MCF 10A (cell line): Measurements from ENCODE around the gene FOXP2. TPM values are rescaled to one million over a fixed set of nuclear protein-coding genes. Genes with fewer than 3 reads are reported as not detected.
"Not testable (repeated sequence)": the region's sequence is repeated elsewhere in the genome, so short reads cannot be mapped to it uniquely, and the experiment has no call there.

Experiments
- BruUV-seq: library from RNA; stranded (reverse); fragments of 400-500 nt; replicated peaks from 2 replicates; lab custom pipeline; 2021; lab: Mats Ljungman, UMichigan
- CTCF ChIA-PET: fragments of 300-600 bp; sonication (Branson Sonifier 250); formaldehyde crosslinking; extraction: SDS; loops from one replicate; lab custom pipeline; 2021; ENCODE audit warnings: antibody characterized with exemption, inconsistent platforms; lab: Yijun Ruan, JAX
- POLR2A ChIA-PET: fragments of 300-600, 350-650 bp; sonication (Branson Sonifier 250); formaldehyde crosslinking; extraction: SDS; loops from one replicate; lab custom pipeline; 2020; ENCODE audit warnings: antibody characterized with exemption, inconsistent platforms; lab: Yijun Ruan, JAX
- DNase-seq: peaks from one replicate; pipeline ENCODE4 v3.0.0-alpha.2; 2018; ENCODE audit not compliant: unreplicated experiment
- H3K27ac Mint-ChIP-seq: one replicate; pipeline ENCODE4 v1.8.0; 2022; ENCODE audit warnings: mild to moderate bottlenecking, low read depth, mixed read lengths; ENCODE audit not compliant: unreplicated experiment
- H3K27me3 Mint-ChIP-seq: one replicate; pipeline ENCODE4 v1.8.0; 2022; ENCODE audit warnings: mixed read lengths; ENCODE audit not compliant: insufficient read depth, unreplicated experiment
- H3K36me3 Mint-ChIP-seq: one replicate; pipeline ENCODE4 v1.8.0; 2022; ENCODE audit warnings: mild to moderate bottlenecking, moderate library complexity, mixed read lengths; ENCODE audit not compliant: insufficient read depth, unreplicated experiment
- H3K4me1 Mint-ChIP-seq: one replicate; pipeline ENCODE4 v1.8.0; 2022; ENCODE audit warnings: mixed read lengths; ENCODE audit not compliant: insufficient read depth, unreplicated experiment
- H3K4me3 Mint-ChIP-seq: one replicate; pipeline ENCODE4 v1.8.0; 2022; ENCODE audit warnings: mild to moderate bottlenecking, moderate library complexity, mixed read lengths; ENCODE audit not compliant: unreplicated experiment
- H3K9me3 Mint-ChIP-seq: one replicate; pipeline ENCODE4 v1.8.0; 2022; ENCODE audit warnings: mixed read lengths; ENCODE audit not compliant: unreplicated experiment
- intact Hi-C: fragments of 100-400 bp; cut with micrococcal nuclease; formaldehyde crosslinking; loops from 2 replicates; pipeline ENCODE4 v1.14.1; 2022
- total RNA-seq: library from RNA; stranded (reverse); gene quantifications from 2 replicates; pipeline ENCODE4 v1.2.3, GENCODE V29; 2022
- TF ChIP-seq, protein P1 (sequence below): fragments of 200-600 bp; IDR thresholded peaks from one replicate; pipeline ENCODE4 v1.8.0; 2022; ENCODE audit warnings: antibody characterized with exemption, mild to moderate bottlenecking; ENCODE audit not compliant: unreplicated experiment

FOXP2 gene
- total RNA-seq, 1 experiment from 2014 or later: not detected

DNA sequence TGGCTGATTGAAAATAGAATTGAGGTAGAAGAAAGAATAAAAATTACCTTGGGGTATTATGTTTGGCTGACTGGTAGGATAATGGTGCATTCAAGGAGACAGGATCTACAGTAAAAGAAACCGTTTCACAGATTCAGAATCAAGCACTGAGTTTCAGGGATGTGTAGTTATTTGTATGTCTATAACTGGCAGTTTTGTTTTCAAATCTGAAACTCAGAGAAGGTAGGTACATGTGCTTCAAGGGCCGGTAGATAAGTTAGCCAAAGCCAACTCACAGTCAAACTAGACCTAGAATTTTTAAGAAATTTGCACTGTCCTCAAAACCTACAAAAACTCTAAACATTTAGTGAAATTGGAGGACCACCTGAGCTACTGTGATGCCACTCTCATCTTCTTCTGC is 191.5 kb downstream of the FOXP2 start:
- TF ChIP-seq, protein P1, sequence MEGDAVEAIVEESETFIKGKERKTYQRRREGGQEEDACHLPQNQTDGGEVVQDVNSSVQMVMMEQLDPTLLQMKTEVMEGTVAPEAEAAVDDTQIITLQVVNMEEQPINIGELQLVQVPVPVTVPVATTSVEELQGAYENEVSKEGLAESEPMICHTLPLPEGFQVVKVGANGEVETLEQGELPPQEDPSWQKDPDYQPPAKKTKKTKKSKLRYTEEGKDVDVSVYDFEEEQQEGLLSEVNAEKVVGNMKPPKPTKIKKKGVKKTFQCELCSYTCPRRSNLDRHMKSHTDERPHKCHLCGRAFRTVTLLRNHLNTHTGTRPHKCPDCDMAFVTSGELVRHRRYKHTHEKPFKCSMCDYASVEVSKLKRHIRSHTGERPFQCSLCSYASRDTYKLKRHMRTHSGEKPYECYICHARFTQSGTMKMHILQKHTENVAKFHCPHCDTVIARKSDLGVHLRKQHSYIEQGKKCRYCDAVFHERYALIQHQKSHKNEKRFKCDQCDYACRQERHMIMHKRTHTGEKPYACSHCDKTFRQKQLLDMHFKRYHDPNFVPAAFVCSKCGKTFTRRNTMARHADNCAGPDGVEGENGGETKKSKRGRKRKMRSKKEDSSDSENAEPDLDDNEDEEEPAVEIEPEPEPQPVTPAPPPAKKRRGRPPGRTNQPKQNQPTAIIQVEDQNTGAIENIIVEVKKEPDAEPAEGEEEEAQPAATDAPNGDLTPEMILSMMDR: no peak
- no peaks in the 10 kb centered on the region for H3K4me1 Mint-ChIP-seq
- H3K9me3 Mint-ChIP-seq: no peaks in the 10 kb centered on the region
- H3K4me3 Mint-ChIP-seq: no peak overlapping the region
- no TSS peak for BruUV-seq
- H3K27ac Mint-ChIP-seq: no peak overlapping the region
- CTCF ChIA-PET: no interaction called here
- intact Hi-C loops: no loop called here
- POLR2A ChIA-PET: no interaction called here
- peaks cover 53% of the 10 kb centered on the region for H3K27me3 Mint-ChIP-seq
- no peak for DNase-seq
- no peaks in the 10 kb centered on the region for H3K36me3 Mint-ChIP-seq

DNA sequence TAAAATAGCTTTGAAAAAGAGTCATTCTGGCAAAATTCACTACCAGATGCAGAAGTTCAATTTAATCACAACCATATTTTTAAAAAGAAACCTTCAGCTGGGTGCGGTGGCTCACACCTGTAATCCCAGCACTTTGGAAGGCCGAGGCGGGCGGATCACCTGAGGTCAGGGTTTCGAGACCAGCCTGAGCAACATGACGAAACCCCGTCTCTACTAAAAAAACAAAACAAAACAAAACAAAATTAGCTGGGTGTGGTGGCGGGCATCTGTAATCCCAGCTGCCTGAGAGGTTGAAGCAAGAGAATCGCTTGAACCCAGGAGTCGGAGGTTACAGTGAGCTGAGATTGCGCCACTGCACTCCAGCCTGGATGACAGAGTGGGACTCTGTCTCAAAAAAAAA is 194.2 kb downstream of the FOXP2 start:
- H3K27ac Mint-ChIP-seq, H3K9me3 Mint-ChIP-seq, DNase-seq, H3K4me1 Mint-ChIP-seq, POLR2A ChIA-PET, intact Hi-C loops, H3K4me3 Mint-ChIP-seq, BruUV-seq, H3K36me3 Mint-ChIP-seq: not testable (repeated sequence)
- H3K27me3 Mint-ChIP-seq: peaks cover 76% of the 10 kb centered on the region
- CTCF ChIA-PET: interaction anchor here (0.8 kb wide), 1 partner anchor 8 kb away, joined by 3 read pairs; no protein-coding TSS in a partner anchor

DNA sequence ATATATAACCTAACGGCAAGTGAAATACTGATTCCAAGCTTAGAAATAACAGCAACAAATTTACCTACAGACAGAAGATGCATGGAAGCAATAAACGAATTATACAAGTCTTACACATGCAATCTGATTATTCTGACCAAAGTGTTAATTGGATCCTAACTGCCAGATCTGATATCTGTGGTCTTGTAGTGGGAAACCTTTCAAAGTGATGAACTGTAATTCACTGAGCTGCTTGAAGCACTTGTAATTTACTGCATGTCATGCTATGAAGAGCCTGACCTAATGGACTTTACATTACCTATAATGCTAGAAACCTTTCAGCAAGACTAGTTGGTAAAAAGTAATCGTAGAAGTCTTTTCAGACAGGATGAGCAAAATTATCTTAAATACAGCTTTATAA is 205.6 kb downstream of the FOXP2 start:
- ChIA-PET POLR2A (no interaction called here), CTCF (interaction anchor here (1.7 kb wide), 1 partner anchor 9 kb away, joined by 5 read pairs; no protein-coding TSS in a partner anchor)
- intact Hi-C loops: no loop called here
- BruUV-seq: no TSS peak
- DNase-seq: no peak
- H3K4me1 Mint-ChIP-seq: no peaks in the 10 kb centered on the region
- no peaks in the 10 kb centered on the region for H3K9me3 Mint-ChIP-seq
- TF ChIP-seq, protein P1: no peak
- no peak overlapping the region for H3K27ac Mint-ChIP-seq
- no peaks in the 10 kb centered on the region for H3K36me3 Mint-ChIP-seq
- no peak overlapping the region for H3K4me3 Mint-ChIP-seq
- H3K27me3 Mint-ChIP-seq: peaks cover 96% of the 10 kb centered on the region

DNA sequence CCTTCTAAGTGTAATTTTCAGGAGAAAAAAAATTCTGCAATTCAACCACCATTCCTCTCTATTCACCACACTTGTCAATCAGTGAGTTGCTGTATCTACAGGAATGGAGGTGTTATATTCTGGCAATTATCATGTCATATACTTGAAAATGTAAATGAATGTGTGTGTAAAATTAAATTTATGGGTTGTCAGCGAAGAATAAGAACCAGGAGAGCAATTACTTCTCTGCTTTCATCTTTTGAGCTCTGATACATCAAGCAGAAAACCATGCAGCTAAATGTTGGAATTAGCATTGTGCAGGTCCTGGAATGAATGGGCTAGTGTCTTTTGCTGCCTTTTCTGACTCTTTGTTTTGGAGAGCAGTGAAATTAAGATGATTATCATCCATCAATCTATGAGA is 207.6 kb downstream of the FOXP2 start:
- Mint-ChIP-seq H3K27ac (no peak overlapping the region), H3K9me3 (no peaks in the 10 kb centered on the region), H3K4me3 (no peak overlapping the region), H3K36me3 (no peaks in the 10 kb centered on the region), H3K4me1 (no peaks in the 10 kb centered on the region), H3K27me3 (peaks cover 100% of the 10 kb centered on the region)
- TF ChIP-seq, protein P1: no peak
- no TSS peak for BruUV-seq
- POLR2A ChIA-PET: no interaction called here
- intact Hi-C loops: no loop called here
- no peak for DNase-seq
- CTCF ChIA-PET: no interaction called here

DNA sequence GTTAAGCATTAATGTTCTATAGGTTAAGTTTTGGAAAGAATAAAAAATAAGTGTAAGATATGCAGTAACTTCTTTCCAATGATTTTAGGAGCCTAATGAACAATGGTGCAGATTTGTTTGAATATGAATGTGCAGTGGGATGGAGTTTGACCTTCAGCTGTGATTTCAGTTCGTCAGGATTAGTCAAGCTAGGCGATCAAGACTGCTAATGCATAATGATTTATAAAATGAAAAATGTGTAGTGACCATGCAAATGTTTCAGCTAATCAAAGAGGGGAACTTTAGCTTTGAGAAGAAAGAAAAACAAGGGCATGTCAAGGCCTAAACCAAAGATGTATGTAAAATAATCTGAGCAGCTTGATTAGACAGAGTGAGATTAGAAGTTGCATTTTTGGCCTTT is 208.5 kb downstream of the FOXP2 start:
- intact Hi-C loops: no loop called here
- BruUV-seq: no TSS peak
- TF ChIP-seq, protein P1: no peak
- Mint-ChIP-seq H3K36me3 (no peaks in the 10 kb centered on the region), H3K4me1 (no peaks in the 10 kb centered on the region), H3K4me3 (no peak overlapping the region), H3K27ac (no peak overlapping the region), H3K9me3 (no peaks in the 10 kb centered on the region), H3K27me3 (peaks cover 100% of the 10 kb centered on the region)
- POLR2A ChIA-PET: no interaction called here
- no peak for DNase-seq
- CTCF ChIA-PET: no interaction called here
